GM12878 (cell line): ENCODE measurements around the gene DIDO1. TPM values are rescaled to one million over a fixed set of nuclear protein-coding genes. Genes with fewer than 3 reads are reported as not detected.
A peak's percentile ranks its signal among the peaks of the same experiment; 100 is the strongest.

Experiments used
- ATAC-seq: fragments of 200-7000 bp; cut with Tn5 transposase; 3 replicates; pipeline ENCODE4 v1.9.1; 2020; ENCODE audit warnings: mild to moderate bottlenecking, moderate library complexity
- Bru-seq: library from RNA; stranded (reverse); fragments of 400-500 nt; gene quantifications from one replicate; lab custom pipeline; 2021; lab: Mats Ljungman, UMichigan
- BruChase-seq, 2 experiments: library from RNA; stranded (reverse); fragments of 400-500 nt; gene quantifications; one replicate each; lab custom pipeline; 2021; lab: Mats Ljungman, UMichigan
- BruUV-seq: library from RNA; stranded (reverse); fragments of 400-500 nt; replicated peaks from 2 replicates; lab custom pipeline; 2021; lab: Mats Ljungman, UMichigan
- CTCF ChIA-PET: fragments of 300-600 bp; sonication (Branson Sonifier 250); formaldehyde crosslinking; extraction: SDS; loops from one replicate; lab custom pipeline; 2021; ENCODE audit warnings: inconsistent platforms; lab: Yijun Ruan, JAX
- POLR2A ChIA-PET: fragments of 350-600 bp; formaldehyde crosslinking; extraction: SDS; loops from one replicate; lab custom pipeline; 2021; ENCODE audit warnings: inconsistent platforms; lab: Charles Lee
- RAD21 ChIA-PET: fragments of 300-600 bp; sonication (Branson Sonifier 250); formaldehyde crosslinking; loops from one replicate; lab custom pipeline; 2023; ENCODE audit warnings: antibody characterized with exemption; ENCODE audit not compliant: unreplicated experiment; lab: Charles Lee
- SMC1A ChIA-PET: fragments of 300-600 bp; sonication (Branson Sonifier 250); formaldehyde crosslinking; loops from one replicate; lab custom pipeline; 2023; ENCODE audit not compliant: unreplicated experiment, uncharacterized antibody; lab: Charles Lee
- DNase-seq: peaks from one replicate; pipeline ENCODE4 v3.0.0-alpha.2; 2011; ENCODE audit warnings: low read depth, low spot score
- FAIRE-seq: peaks from 3 replicates; lab custom pipeline; 2011; peaks lifted over from hg19 to GRCh38; lab: Jason Lieb, UNC
- H2AFZ ChIP-seq: 2 replicates; pipeline ENCODE4 v1.6.0; 2011; ENCODE audit warnings: low read depth, low read length, control low read depth; ENCODE audit not compliant: control insufficient read depth
- H3K27ac ChIP-seq: 2 replicates; pipeline ENCODE4 v1.5.1; 2011; ENCODE audit warnings: control low read depth; ENCODE audit not compliant: control insufficient read depth, insufficient read depth
- H3K27me3 ChIP-seq, 2 experiments: replicated peaks in 1 of 2; 2 replicates each; pipeline versions ENCODE4 v1.6.0 to v1.6.1; 2011; ENCODE audit warnings: low read length in 1 of 2; ENCODE audit not compliant: control insufficient read depth in 2 of 2, insufficient read depth in 2 of 2
- H3K36me3 ChIP-seq, 2 experiments: 2 replicates each; pipeline ENCODE4 v1.5.1; 2011; ENCODE audit warnings: low read length in 1 of 2; ENCODE audit not compliant: control insufficient read depth in 2 of 2, insufficient read depth in 2 of 2
- H3K4me1 ChIP-seq: 2 replicates; pipeline ENCODE4 v1.6.1; 2011; ENCODE audit warnings: mild to moderate bottlenecking, low read length, moderate library complexity, mixed read lengths; ENCODE audit not compliant: control insufficient read depth, insufficient read depth
- H3K4me2 ChIP-seq: 2 replicates; pipeline ENCODE4 v1.6.0; 2011; ENCODE audit warnings: control low read depth; ENCODE audit not compliant: control insufficient read depth, insufficient read depth
- H3K4me3 ChIP-seq: fragments of 200-600 bp; sonication (generic); 2 replicates; pipeline ENCODE4 v1.5.1; 2016
- H3K79me2 ChIP-seq: 2 replicates; pipeline ENCODE4 v1.6.0; 2011; ENCODE audit warnings: low read length; ENCODE audit not compliant: control insufficient read depth, insufficient read depth
- H3K9ac ChIP-seq: 2 replicates; pipeline ENCODE4 v1.8.0; 2011; ENCODE audit warnings: low read length, control low read depth, mixed read lengths; ENCODE audit not compliant: control insufficient read depth, insufficient read depth
- H3K9me3 ChIP-seq: replicated peaks from 3 replicates; pipeline ENCODE4 v1.5.1; 2011; ENCODE audit warnings: mild to moderate bottlenecking, low read length; ENCODE audit not compliant: control insufficient read depth, insufficient read depth
- H4K20me1 ChIP-seq: 2 replicates; pipeline ENCODE4 v1.6.0; 2011; ENCODE audit not compliant: control insufficient read depth, insufficient read depth
- BMI1 ChIP-seq: fragments of 450-650 bp; IDR thresholded peaks from 2 replicates; pipeline ENCODE4 v1.6.1; 2016; ENCODE audit warnings: mild to moderate bottlenecking, moderate library complexity, borderline replicate concordance
- IKZF1 ChIP-seq: fragments of 450-650 bp; conservative IDR thresholded peaks from 2 replicates; pipeline ENCODE4 v1.6.1; 2017; ENCODE audit warnings: antibody characterized with exemption, mild to moderate bottlenecking
- IRF4 ChIP-seq: IDR thresholded peaks from 2 replicates; pipeline ENCODE4 v1.6.1; 2011; ENCODE audit warnings: low read depth, low read length
- MTA3 ChIP-seq: IDR thresholded peaks from 2 replicates; pipeline ENCODE4 v1.6.1; 2012; ENCODE audit warnings: low read length, inconsistent platforms, borderline replicate concordance
- NFIC ChIP-seq: IDR thresholded peaks from 2 replicates; pipeline ENCODE4 v1.6.1; 2012; ENCODE audit warnings: low read depth, mild to moderate bottlenecking, inconsistent platforms, low read length, moderate library complexity
- NFYB ChIP-seq: IDR thresholded peaks from 2 replicates; pipeline ENCODE4 v1.6.1; 2011; ENCODE audit warnings: low read depth, mild to moderate bottlenecking, low read length, improper control_type of control experiment, moderate library complexity; ENCODE audit not compliant: insufficient read depth
- YBX1 ChIP-seq: fragments of 450-650 bp; IDR thresholded peaks from 2 replicates; pipeline ENCODE4 v1.6.1; 2016; ENCODE audit warnings: antibody characterized with exemption
- ZNF274 ChIP-seq: IDR thresholded peaks from one replicate; pipeline ENCODE4 v1.8.0; 2011; ENCODE audit not compliant: insufficient read length, insufficient read depth
- ZNF384 ChIP-seq: IDR thresholded peaks from 2 replicates; pipeline ENCODE4 v1.6.1; 2012; ENCODE audit warnings: low read depth, mild to moderate bottlenecking, low read length, improper control_type of control experiment, borderline replicate concordance
- WGBS: methylation state at CpG from one replicate; pipeline ENCODE4 v1.1.6; 2016; ENCODE audit warnings: low lambda C conversion rate; ENCODE audit not compliant: insufficient replicate concordance, insufficient coverage; ENCODE audit errors: missing lambda C conversion rate; 5-methylcytosine and 5-hydroxymethylcytosine counted together
- in situ Hi-C: fragments of 300-500 bp; cut with MboI; formaldehyde crosslinking; loops from 9 replicates; pipeline ENCODE4 v1.14.3; 2018; ENCODE audit warnings: mixed read lengths
- intact Hi-C: fragments of 100-400 bp; cut with micrococcal nuclease; formaldehyde crosslinking; loops from one replicate; pipeline ENCODE4 v1.14.2; 2022; ENCODE audit not compliant: unreplicated experiment
- long read RNA-seq, 2 experiments: library from polyadenylated mRNA; unstranded; transcript quantifications; one replicate each; pipeline ENCODE4 v2.0.0, GENCODE V29; 2019 to 2020
- polyA minus RNA-seq, 3 experiments: library from RNA; depleted of rRNA, polyadenylated mRNA; stranded (reverse); fragments of >200 nt; gene quantifications; 2 replicates each; pipeline ENCODE4 v1.2.3, GENCODE V29; 2011
- polyA plus RNA-seq, 11 experiments: library from polyadenylated mRNA; depleted of rRNA in 4 of 11; unstranded in 6 of 11; stranded (reverse) in 5 of 11; fragments of >200 nt; fragmentation: Nextera tagmentation in 4 of 11; fragmentation: Illumina TruSeq in 1 of 11; extraction: Ambion mirVana in 4 of 11; extraction: Trizol in 1 of 11; gene quantifications; 1 replicate in 1 of 11; 2 replicates in 10 of 11; pipeline versions ENCODE4 v1.2.1 to v1.2.3, GENCODE V29; 2011 to 2016; ENCODE audit warnings: inconsistent platforms in 2 of 11, missing spikeins in 2 of 11, low read depth in 1 of 11
- total RNA-seq, 4 experiments: library from RNA; depleted of rRNA in 3 of 4; stranded (reverse); fragments of >200 nt in 3 of 4; fragmentation: Illumina TruSeq in 1 of 4; extraction: Trizol in 1 of 4; gene quantifications; 2 replicates each; pipeline versions ENCODE4 v1.2.1 to v1.2.3, GENCODE V29; 2013 to 2021
- TF ChIP-seq, protein P1 (sequence below): IDR thresholded peaks from 2 replicates; pipeline ENCODE4 v1.6.1; 2012; ENCODE audit warnings: low read depth, low read length, improper control_type of control experiment
- TF ChIP-seq, protein P2 (sequence below): fragments of 150-350 bp; IDR thresholded peaks from 2 replicates; pipeline ENCODE4 v1.6.1; 2014; ENCODE audit warnings: mild to moderate bottlenecking, low read depth, low read length
- TF ChIP-seq, protein P3 (sequence below): fragments of 450-650 bp; IDR thresholded peaks from 2 replicates; pipeline ENCODE4 v1.6.1; 2017; ENCODE audit warnings: borderline replicate concordance

Gene DIDO1
- total RNA-seq (2013; cell fraction: nucleolus; rRNA removed), result 158 and 180 TPM in 2 replicates
- 40.9 and 41.5 TPM in 2 replicates for total RNA-seq (2014; rRNA removed)
- 33.8 and 36.0 TPM in 2 replicates for total RNA-seq (2014; rRNA removed; fragmentation: Illumina TruSeq; extraction: Trizol)
- 52.1 and 56.4 TPM in 2 replicates for total RNA-seq (2021)
- 21.4 TPM for polyA plus RNA-seq (2011; ENCODE audit: low read depth)
- 40.4 and 47.4 TPM in 2 replicates for polyA plus RNA-seq (2011; rRNA removed)
- polyA plus RNA-seq (2011; cell fraction: cytosol; rRNA removed), result 43.3 and 47.3 TPM in 2 replicates
- polyA plus RNA-seq (2011; cell fraction: nucleus; rRNA removed), result 185 and 192 TPM in 2 replicates
- 32.5 and 32.6 TPM in 2 replicates for polyA plus RNA-seq (2012)
- 39.4 and 44.2 TPM in 2 replicates for polyA plus RNA-seq (2014; fragmentation: Illumina TruSeq; extraction: Trizol)
- 1 to 10 TPM; 5.5 to 7.8 TPM for polyA plus RNA-seq (2014; fragmentation: Nextera tagmentation; extraction: Ambion mirVana)
- 40.6 and 40.8 TPM in 2 replicates for polyA plus RNA-seq (2014; rRNA removed)
- polyA plus RNA-seq (2016; fragmentation: Nextera tagmentation; extraction: Ambion mirVana), result 10 to 100 TPM; 24.7 to 28.5 TPM
- 38.1 and 42.9 TPM in 2 replicates for polyA minus RNA-seq (2011; rRNA and poly(A)+ RNA removed)
- 12.7 and 13.5 TPM in 2 replicates for polyA minus RNA-seq (2011; cell fraction: cytosol; rRNA and poly(A)+ RNA removed)
- 38.0 and 59.5 TPM in 2 replicates for polyA minus RNA-seq (2011; cell fraction: nucleus; rRNA and poly(A)+ RNA removed)
- percentile 91 among the genes with signal in this experiment for Bru-seq, nascent RNA
- percentile 89 among the genes with signal in this experiment for BruChase-seq, experiment 1, labeled RNA remaining after a 6-hour chase
- percentile 91 among the genes with signal in this experiment for BruChase-seq, experiment 2, labeled RNA remaining after a 2-hour chase
- long read RNA-seq, experiment 1, transcript DIDO1-202 (6 exons, 2,707 nt), result minor isoform, 5 of 28 reads
- long read RNA-seq, experiment 1, transcript DIDO1-204 (6 exons, 2,704 nt), result minor isoform, 5 of 28 reads
- long read RNA-seq, experiment 1, transcript DIDO1-205 (6 exons, 2,833 nt), result major isoform, 6 of 28 reads
- long read RNA-seq, experiment 1, partial matches to known transcripts, result 4 of 28 reads
- long read RNA-seq, experiment 1, other reads (novel, unspliced or antisense), result 8 of 28 reads
- long read RNA-seq, experiment 2, transcript DIDO1-205 (6 exons, 2,833 nt), result minor isoform, 21 of 105 reads
- long read RNA-seq, experiment 2, transcript DIDO1-204 (6 exons, 2,704 nt), result major isoform, 22 of 105 reads
- long read RNA-seq, experiment 2, transcript DIDO1-202 (6 exons, 2,707 nt), result minor isoform, 16 of 105 reads
- long read RNA-seq, experiment 2, partial matches to known transcripts, result 29 of 105 reads
- long read RNA-seq, experiment 2, other reads (novel, unspliced or antisense), result 17 of 105 reads

DNA sequence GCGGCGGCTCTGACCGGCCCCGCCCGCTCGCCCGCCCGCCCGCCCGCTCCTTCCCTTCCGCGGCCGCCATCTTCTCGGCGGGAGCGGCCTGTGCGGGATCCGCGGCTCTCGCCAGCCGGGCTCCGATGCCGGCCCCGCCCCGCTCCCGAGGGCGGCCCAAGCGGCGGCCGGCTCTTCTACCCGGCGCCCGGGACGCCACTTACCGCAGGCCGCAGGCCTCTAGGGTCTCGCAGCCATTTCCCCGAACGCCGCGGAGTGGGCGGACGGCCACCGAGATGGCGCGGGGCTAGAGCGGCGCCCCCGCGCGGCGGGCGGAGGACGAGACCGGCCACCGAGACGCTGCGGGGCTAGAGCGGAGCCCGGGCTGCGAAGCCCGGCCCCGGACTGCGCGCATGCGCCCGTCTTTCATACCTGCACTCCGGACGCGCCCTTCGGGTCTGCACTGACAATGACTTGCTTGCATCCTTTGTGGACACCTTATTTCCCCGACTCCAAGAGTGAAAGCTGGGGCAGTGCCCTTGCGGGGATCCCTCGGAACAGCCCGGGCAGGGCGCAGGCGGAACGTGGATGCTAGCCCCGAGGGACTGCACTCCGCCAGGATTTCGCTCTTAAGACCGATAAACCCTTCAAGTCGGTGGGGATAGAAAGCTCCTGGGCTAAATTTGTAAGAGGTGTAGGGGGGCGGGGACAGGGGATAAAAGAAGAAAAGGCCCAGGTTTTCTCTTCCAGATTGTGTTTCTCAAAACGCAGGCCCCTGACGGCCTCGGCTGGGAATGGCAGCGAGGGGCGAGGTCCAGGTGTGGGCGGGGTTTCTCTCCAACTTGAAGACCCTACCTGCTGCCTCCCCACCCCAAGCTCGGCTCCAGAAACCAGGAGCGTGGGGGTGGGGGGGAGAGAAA, at the start of gene DIDO1:
DIDO1 (minus strand) TSS at position 277 of the 899 bp plus-strand sequence.
- Histone ChIP-seq H3K36me3 (no peaks in the 10 kb centered on the region; a peak in 2 of 4 replicates), H3K9ac (peak within 1 kb of the TSS; percentile 83), H4K20me1 (peaks cover 13% of the 10 kb centered on the region), H3K4me1 (peaks cover 19% of the 10 kb centered on the region), H2AFZ (peak within 1 kb of the TSS; percentile 57), H3K9me3 (no peaks in the 10 kb centered on the region), H3K27me3 (no peaks in the 10 kb centered on the region), H3K4me2 (peak within 1 kb of the TSS; percentile 96), H3K27ac (peak within 1 kb of the TSS; percentile 96), H3K4me3 (peak within 1 kb of the TSS; percentile 64), H3K79me2 (peaks cover 98% of the 10 kb centered on the region)
- ChIA-PET POLR2A (interaction anchor here (0.6 to 5.4 kb wide), 4 partner anchors 10 to 53 kb away, joined by 6 to 59 read pairs (median 12); partner anchors contain the start of genes GID8 and SLC17A9), RAD21 (interaction anchor here (0.9 to 2.0 kb wide), 3 partner anchors 26 to 83 kb away, joined by 3 to 5 read pairs (median 3); partner anchors contain the start of gene SLC17A9), SMC1A (interaction anchor here (1.6 to 2.2 kb wide), 2 partner anchors 10 to 28 kb away, joined by 10 to 14 read pairs; no protein-coding TSS in a partner anchor), CTCF (interaction anchor here (0.9 to 2.6 kb wide), 5 partner anchors 8 to 28 kb away, joined by 3 to 14 read pairs (median 4); partner anchors contain the start of gene GID8)
- ATAC-seq, result peak; percentile 82
- WGBS, result 5% methylated on average over 48 of the region's 92 CpGs
- intact Hi-C loops, result no loop called here
- peak; percentile 76 for FAIRE-seq
- no TSS peak for BruUV-seq
- in situ Hi-C loops, result no loop called here
- peak; percentile 56 for DNase-seq
- TF ChIP-seq ZNF274, result no peak
- TF ChIP-seq, protein P1, sequence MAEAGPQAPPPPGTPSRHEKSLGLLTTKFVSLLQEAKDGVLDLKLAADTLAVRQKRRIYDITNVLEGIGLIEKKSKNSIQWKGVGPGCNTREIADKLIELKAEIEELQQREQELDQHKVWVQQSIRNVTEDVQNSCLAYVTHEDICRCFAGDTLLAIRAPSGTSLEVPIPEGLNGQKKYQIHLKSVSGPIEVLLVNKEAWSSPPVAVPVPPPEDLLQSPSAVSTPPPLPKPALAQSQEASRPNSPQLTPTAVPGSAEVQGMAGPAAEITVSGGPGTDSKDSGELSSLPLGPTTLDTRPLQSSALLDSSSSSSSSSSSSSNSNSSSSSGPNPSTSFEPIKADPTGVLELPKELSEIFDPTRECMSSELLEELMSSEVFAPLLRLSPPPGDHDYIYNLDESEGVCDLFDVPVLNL, result no peak
- TF ChIP-seq NFYB, result no peak
- TF ChIP-seq, protein P2, sequence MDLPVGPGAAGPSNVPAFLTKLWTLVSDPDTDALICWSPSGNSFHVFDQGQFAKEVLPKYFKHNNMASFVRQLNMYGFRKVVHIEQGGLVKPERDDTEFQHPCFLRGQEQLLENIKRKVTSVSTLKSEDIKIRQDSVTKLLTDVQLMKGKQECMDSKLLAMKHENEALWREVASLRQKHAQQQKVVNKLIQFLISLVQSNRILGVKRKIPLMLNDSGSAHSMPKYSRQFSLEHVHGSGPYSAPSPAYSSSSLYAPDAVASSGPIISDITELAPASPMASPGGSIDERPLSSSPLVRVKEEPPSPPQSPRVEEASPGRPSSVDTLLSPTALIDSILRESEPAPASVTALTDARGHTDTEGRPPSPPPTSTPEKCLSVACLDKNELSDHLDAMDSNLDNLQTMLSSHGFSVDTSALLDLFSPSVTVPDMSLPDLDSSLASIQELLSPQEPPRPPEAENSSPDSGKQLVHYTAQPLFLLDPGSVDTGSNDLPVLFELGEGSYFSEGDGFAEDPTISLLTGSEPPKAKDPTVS, result no peak
- no peak for TF ChIP-seq MTA3
- TF ChIP-seq NFIC, result no peak
- TF ChIP-seq, protein P3, sequence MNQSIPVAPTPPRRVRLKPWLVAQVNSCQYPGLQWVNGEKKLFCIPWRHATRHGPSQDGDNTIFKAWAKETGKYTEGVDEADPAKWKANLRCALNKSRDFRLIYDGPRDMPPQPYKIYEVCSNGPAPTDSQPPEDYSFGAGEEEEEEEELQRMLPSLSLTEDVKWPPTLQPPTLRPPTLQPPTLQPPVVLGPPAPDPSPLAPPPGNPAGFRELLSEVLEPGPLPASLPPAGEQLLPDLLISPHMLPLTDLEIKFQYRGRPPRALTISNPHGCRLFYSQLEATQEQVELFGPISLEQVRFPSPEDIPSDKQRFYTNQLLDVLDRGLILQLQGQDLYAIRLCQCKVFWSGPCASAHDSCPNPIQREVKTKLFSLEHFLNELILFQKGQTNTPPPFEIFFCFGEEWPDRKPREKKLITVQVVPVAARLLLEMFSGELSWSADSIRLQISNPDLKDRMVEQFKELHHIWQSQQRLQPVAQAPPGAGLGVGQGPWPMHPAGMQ, result no peak
- TF ChIP-seq ZNF384, result no peak
- TF ChIP-seq IRF4, result no peak
- no peak for TF ChIP-seq YBX1
- peak; percentile 91 for TF ChIP-seq IKZF1
- TF ChIP-seq BMI1, result no peak
